ENCODE results near the gene RPF1.
A peak's percentile ranks its signal among the peaks of the same experiment; 100 is the strongest.
"Not testable (repeated sequence)": the region's sequence is repeated elsewhere in the genome, so short reads cannot be mapped to it uniquely, and the experiment has no call there.

The RPF1 gene

GRCh38 chr1:84506729-84507453, 27.8 kb downstream of the RPF1 start:
- Histone ChIP-seq H3K4me3 (ENCODE audit: low read depth, low read length) (peak overlapping the region; percentile 89), H3K27ac (peak overlapping the region; percentile 98), H3K27me3 (ENCODE audit: insufficient read depth, low read depth, severe bottlenecking) (no peaks in the 10 kb centered on the region), H3K9me3 (ENCODE audit: severe bottlenecking) (no peaks in the 10 kb centered on the region), H3K36me3 (peaks cover 16% of the 10 kb centered on the region)
- no peak for TF ChIP-seq CTCF (IDR thresholded peaks at IDR 0.05; ENCODE audit: low read depth, low read length)
- no peak for DNase-seq

- not testable (repeated sequence) for H3K9me3 ChIP-seq (ENCODE audit: severe bottlenecking); H3K36me3 ChIP-seq; DNase-seq; H3K27me3 ChIP-seq (ENCODE audit: insufficient read depth, low read depth, severe bottlenecking); H3K4me3 ChIP-seq (ENCODE audit: low read depth, low read length); H3K27ac ChIP-seq
Observed at GRCh38 chr1:84507887-84508286, 28.8 kb downstream of the RPF1 start.

- H3K27me3 ChIP-seq (ENCODE audit: insufficient read depth, low read depth, severe bottlenecking), result no peaks in the 10 kb centered on the region
- no peaks in the 10 kb centered on the region for H3K9me3 ChIP-seq (ENCODE audit: severe bottlenecking)
- H3K27ac ChIP-seq, result no peak overlapping the region
- no peak for DNase-seq
- H3K4me3 ChIP-seq (ENCODE audit: low read depth, low read length), result no peak overlapping the region
- TF ChIP-seq CTCF (IDR thresholded peaks at IDR 0.05; ENCODE audit: low read depth, low read length), result no peak
- H3K36me3 ChIP-seq, result peaks cover 4% of the 10 kb centered on the region
Observed at GRCh38 chr1:84508510-84508909, 29.4 kb downstream of the RPF1 start.

- no peak overlapping the region for H3K27ac ChIP-seq
- TF ChIP-seq CTCF (IDR thresholded peaks at IDR 0.05; ENCODE audit: low read depth, low read length), result no peak
- H3K36me3 ChIP-seq, result peaks cover 4% of the 10 kb centered on the region
- no peaks in the 10 kb centered on the region for H3K27me3 ChIP-seq (ENCODE audit: insufficient read depth, low read depth, severe bottlenecking)
- DNase-seq, result no peak
- H3K4me3 ChIP-seq (ENCODE audit: low read depth, low read length), result no peak overlapping the region
- no peaks in the 10 kb centered on the region for H3K9me3 ChIP-seq (ENCODE audit: severe bottlenecking)
Observed at GRCh38 chr1:84509029-84509428, 30.0 kb downstream of the RPF1 start.

- no peak for TF ChIP-seq CTCF (IDR thresholded peaks at IDR 0.05; ENCODE audit: low read depth, low read length)
- DNase-seq, result no peak
- H3K27me3 ChIP-seq (ENCODE audit: insufficient read depth, low read depth, severe bottlenecking), result no peaks in the 10 kb centered on the region
- no peak overlapping the region for H3K4me3 ChIP-seq (ENCODE audit: low read depth, low read length)
- H3K36me3 ChIP-seq, result peaks cover 4% of the 10 kb centered on the region
- no peak overlapping the region for H3K27ac ChIP-seq
- no peaks in the 10 kb centered on the region for H3K9me3 ChIP-seq (ENCODE audit: severe bottlenecking)
Observed at GRCh38 chr1:84510165-84510564, 31.1 kb downstream of the RPF1 start.

- no peak for DNase-seq
- Histone ChIP-seq H3K9me3 (ENCODE audit: severe bottlenecking) (no peaks in the 10 kb centered on the region), H3K4me3 (ENCODE audit: low read depth, low read length) (no peak overlapping the region), H3K36me3 (peaks cover under 1% of the 10 kb centered on the region), H3K27ac (no peak overlapping the region), H3K27me3 (ENCODE audit: insufficient read depth, low read depth, severe bottlenecking) (no peaks in the 10 kb centered on the region)
- TF ChIP-seq CTCF (IDR thresholded peaks at IDR 0.05; ENCODE audit: low read depth, low read length), result no peak
Observed at GRCh38 chr1:84510668-84511067, 31.6 kb downstream of the RPF1 start.

Data from WERI-Rb-1 (cell line).